ENCODE measurements around the gene MSRB1. TPM values are rescaled to one million over a fixed set of nuclear protein-coding genes. Genes with fewer than 3 reads are reported as not detected.
A peak's percentile ranks its signal among the peaks of the same experiment; 100 is the strongest.

Gene MSRB1
- total RNA-seq, 1 donor: 14.3 TPM

DNA sequence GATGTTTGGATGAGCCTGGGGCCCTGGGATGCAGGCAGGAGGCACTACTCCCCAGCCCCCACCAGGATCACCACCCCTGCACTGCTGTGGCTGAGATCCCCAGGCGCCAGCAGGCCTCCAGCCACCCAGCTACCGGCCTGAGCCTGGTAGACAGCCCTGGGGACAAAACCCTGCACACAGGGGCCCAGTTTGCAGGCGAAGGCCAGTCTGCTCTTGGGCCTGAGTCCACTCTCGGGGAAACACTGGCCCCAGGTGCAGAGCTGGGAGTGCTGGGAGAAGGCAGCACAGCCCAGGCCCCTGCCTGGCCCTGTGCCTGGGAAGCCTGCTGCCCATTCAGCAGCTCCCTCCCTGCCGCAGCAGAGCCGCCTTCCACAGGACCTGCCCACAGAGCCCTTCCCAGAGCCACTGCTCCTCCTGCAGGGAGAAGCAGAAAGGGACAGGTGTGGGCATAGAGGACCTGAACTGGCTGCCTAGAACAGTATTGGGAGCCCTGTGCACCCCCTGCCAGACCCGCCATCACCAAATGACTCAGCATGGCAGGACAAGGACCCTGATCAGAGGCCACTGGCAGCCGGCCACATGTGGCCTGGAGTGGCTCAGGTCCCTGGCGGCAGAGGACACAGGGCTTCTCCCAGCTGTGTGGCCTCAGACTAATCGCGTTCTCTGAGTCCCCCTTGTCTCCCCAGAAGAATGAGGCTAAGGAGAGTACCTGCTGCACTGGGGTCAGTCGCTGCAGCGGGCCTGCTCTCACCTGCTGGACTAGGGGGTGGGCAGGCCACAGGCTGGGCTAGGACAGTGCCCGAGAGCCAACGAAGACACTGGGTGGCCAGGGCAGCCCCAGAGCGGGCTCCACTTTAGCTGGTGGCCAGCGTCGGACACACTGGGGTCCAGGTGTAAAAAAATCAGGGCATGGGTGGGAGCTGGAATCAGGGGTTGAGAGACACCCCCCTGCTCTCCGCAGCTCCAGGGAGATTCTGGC lies 10.7 kb downstream of the MSRB1 start:
- TF ChIP-seq, protein P1, sequence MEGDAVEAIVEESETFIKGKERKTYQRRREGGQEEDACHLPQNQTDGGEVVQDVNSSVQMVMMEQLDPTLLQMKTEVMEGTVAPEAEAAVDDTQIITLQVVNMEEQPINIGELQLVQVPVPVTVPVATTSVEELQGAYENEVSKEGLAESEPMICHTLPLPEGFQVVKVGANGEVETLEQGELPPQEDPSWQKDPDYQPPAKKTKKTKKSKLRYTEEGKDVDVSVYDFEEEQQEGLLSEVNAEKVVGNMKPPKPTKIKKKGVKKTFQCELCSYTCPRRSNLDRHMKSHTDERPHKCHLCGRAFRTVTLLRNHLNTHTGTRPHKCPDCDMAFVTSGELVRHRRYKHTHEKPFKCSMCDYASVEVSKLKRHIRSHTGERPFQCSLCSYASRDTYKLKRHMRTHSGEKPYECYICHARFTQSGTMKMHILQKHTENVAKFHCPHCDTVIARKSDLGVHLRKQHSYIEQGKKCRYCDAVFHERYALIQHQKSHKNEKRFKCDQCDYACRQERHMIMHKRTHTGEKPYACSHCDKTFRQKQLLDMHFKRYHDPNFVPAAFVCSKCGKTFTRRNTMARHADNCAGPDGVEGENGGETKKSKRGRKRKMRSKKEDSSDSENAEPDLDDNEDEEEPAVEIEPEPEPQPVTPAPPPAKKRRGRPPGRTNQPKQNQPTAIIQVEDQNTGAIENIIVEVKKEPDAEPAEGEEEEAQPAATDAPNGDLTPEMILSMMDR (IDR thresholded peaks at IDR 0.05; ENCODE audit: insufficient read depth, low read length): no peak
- no peak overlapping the region for H3K4me3 ChIP-seq (ENCODE audit: low read depth, low read length)
- no peak for DNase-seq (ENCODE audit: low read depth)

DNA sequence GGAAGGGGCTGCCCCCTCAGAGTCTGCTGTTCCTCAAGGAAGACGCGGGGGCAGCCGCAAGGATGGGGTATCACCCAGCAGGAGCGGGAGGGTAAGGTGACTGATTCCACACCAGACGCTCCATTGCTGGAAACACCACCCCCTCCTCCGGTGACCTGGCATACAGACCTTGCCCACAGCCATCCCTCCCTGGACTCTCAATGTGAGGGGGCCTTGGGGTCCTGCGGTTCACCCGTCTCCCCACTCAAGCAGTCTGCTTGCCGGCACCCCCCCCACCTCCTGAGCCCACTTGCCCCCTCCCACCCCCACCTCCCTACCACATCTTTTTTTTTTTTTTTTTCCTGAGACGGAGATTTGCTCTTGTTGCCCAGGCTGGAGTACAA lies 12.7 kb downstream of the MSRB1 start:
- H3K4me3 ChIP-seq (ENCODE audit: low read depth, low read length): no peak overlapping the region
- DNase-seq (ENCODE audit: low read depth): no peak
- TF ChIP-seq, protein P1 (IDR thresholded peaks at IDR 0.05; ENCODE audit: insufficient read depth, low read length): no peak

DNA sequence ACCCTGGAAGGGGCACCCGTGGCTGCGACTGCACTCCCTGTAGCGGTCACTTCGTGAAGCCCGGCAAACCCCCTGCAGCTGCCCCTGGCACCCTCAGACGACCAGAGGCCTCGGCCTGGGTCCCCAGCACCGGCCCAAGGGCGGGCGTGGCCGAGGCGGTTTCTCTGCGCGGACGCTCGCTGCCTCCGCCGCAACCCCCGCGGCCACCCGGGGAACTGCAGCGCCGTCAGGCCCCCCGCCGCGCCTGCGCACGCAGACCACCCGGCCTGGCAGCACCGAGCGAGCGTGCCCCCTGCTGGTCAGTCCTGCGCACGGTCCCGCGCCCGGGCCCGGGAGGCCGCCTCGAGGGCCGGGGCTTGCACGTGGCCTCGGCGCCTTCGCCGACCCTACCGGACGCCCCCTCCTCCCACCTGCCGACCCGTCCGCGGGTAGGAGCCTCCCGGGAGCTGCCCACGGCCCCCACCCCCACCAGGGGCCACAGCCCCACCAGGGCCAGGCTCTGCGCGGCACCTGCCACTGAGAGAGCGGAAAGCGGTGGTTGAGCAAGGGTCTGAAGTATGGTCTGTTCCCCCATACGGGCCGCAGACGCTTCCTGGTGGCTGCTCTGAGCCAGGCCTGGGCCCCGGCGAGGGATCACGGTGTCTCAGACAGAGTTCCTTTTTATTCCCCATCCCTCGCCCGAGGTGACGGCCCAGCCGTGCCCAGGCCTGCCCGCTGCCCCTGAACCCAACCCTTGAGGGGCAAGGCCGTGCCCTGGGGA lies 13.2 kb downstream of the MSRB1 start:
- TF ChIP-seq, protein P1 (IDR thresholded peaks at IDR 0.05; ENCODE audit: insufficient read depth, low read length): peak; percentile 63
- peak overlapping the region; percentile 66 for H3K4me3 ChIP-seq (ENCODE audit: low read depth, low read length)
- DNase-seq (ENCODE audit: low read depth): peak; percentile 74

DNA sequence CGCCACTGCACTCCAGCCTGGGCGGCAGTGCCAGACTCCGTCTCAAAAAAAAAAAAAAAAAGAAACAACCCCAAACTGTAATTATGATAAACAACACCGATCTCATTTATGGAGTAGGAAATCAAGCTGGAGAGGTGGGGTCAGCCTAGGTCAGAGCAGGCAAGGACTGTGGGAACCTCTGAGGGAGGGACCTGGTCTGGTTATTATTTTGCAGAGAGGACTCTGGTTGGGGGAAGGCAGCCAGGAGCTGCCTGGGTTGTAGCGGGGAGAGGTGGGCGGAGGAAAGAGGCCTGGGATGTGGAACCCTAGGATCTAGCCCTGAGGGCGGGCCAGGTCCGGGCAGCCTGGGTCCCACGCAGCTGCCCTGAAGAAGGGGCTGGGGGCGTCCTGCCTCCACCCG lies 13.9 kb downstream of the MSRB1 start:
- DNase-seq (ENCODE audit: low read depth): peak; percentile 12
- peak overlapping the region; percentile 66 for H3K4me3 ChIP-seq (ENCODE audit: low read depth, low read length)
- TF ChIP-seq, protein P1 (IDR thresholded peaks at IDR 0.05; ENCODE audit: insufficient read depth, low read length): no peak

DNA sequence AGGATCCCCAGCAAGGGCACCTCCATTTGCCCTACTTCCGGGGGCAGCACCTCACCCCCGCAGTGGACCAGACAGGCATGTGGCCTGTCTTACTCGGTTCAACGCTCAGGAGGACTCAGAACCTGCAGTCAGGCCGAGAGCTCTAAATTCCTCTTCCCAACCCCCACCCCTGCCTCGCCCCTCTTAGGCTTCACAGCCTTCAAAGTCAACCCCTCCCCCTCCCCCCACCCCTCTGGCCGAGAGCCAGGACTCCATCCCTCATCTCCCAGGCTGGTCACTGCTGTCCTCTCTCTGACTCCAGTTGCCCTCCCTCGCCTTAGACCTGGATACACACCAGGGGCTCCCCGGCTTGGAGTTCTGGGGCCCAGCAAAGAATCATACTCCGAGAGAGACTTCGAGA lies 16.7 kb downstream of the MSRB1 start:
- no peak overlapping the region for H3K4me3 ChIP-seq (ENCODE audit: low read depth, low read length)
- TF ChIP-seq, protein P1 (IDR thresholded peaks at IDR 0.05; ENCODE audit: insufficient read depth, low read length): no peak
- no peak for DNase-seq (ENCODE audit: low read depth)

DNA sequence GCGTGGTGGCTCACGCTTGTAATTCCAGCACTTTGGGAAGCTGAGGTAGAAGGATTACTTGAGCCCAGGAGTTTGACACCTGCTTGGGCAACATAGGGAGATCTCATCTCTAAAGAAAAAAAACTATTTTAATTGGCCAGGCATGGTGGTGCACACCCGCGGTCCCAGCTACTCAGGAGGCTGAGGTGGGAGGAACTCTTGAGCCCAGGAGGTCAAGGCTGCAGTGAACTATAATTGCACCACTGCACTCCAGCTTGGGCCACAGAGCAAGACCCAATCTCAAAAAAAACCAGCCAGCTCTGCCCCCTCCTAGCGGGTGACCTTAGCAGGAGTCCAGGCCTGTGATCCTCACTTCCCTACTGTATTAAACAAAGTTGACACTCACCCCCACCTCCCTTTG lies 18.9 kb downstream of the MSRB1 start:
- no peak for DNase-seq (ENCODE audit: low read depth)
- TF ChIP-seq, protein P1 (IDR thresholded peaks at IDR 0.05; ENCODE audit: insufficient read depth, low read length): no peak
- no peak overlapping the region for H3K4me3 ChIP-seq (ENCODE audit: low read depth, low read length)
